Adrenal gland (tissue), 5 donors: ENCODE data around the gene CCDC167.

Experiments used
- CTCF ChIP-seq, 6 experiments: fragments of 450-650 bp in 4 of 6; fragments of 200-600 bp in 2 of 6; sonication (generic) in 1 of 6; IDR thresholded peaks; 1 replicate in 5 of 6; 2 replicates in 1 of 6; pipeline versions ENCODE4 v1.5.1 to v1.8.0; 2016 to 2021; ENCODE audit warnings: antibody characterized with exemption in 6 of 6, mild to moderate bottlenecking in 2 of 6, moderate library complexity in 1 of 6
- POLR2A ChIP-seq, 2 donors: fragments of 450-650 bp; IDR thresholded peaks; one replicate each; pipeline ENCODE4 v1.6.1; 2017; ENCODE audit warnings: antibody characterized with exemption in 2 of 2, mild to moderate bottlenecking in 2 of 2, moderate library complexity in 1 of 2
- donor health status: DM: no; HTN: no; CAD: no.

GRCh38 chr6:37486121-37486839 lies 13.4 kb downstream of the CCDC167 start:
- no peak for TF ChIP-seq POLR2A (IDR thresholded peaks at IDR 0.05)
- TF ChIP-seq CTCF (IDR thresholded peaks at IDR 0.05) = no peak
